A549 (cell line): Measurements from ENCODE around the gene S100A1. TPM values are rescaled to one million over a fixed set of nuclear protein-coding genes. Genes with fewer than 3 reads are reported as not detected.
A peak's percentile ranks its signal among the peaks of the same experiment; 100 is the strongest.

ENCODE experiments used
- ATAC-seq, 2 experiments: fragments of 200-7000 bp in 1 of 2; fragments of >200 bp in 1 of 2; cut with Nextera tagmentation in 1 of 2; cut with Tn5 transposase in 1 of 2; 3 replicates each; pipeline versions ENCODE4 v1.8.0 to v1.9.1; 2018 to 2020; ENCODE audit warnings: mild to moderate bottlenecking in 1 of 2, moderate library complexity in 1 of 2
- CTCF ChIA-PET: fragments of 300-600 bp; sonication (Branson Sonifier 250); formaldehyde crosslinking; extraction: SDS; loops from one replicate; lab custom pipeline; 2021; ENCODE audit warnings: antibody characterized with exemption, inconsistent platforms; lab: Yijun Ruan, JAX
- POLR2A ChIA-PET: fragments of 350-600 bp; formaldehyde crosslinking; extraction: SDS; loops from one replicate; lab custom pipeline; 2021; ENCODE audit warnings: antibody characterized with exemption, inconsistent platforms; lab: Yijun Ruan, JAX
- DNase-seq, 2 experiments: peaks; one replicate each; pipeline versions ENCODE4 v3.0.0 to v3.0.0-alpha.2; 2011 to 2016; ENCODE audit warnings: low read depth in 1 of 2, low spot score in 1 of 2
- FAIRE-seq: peaks from 2 replicates; lab custom pipeline; 2011; peaks lifted over from hg19 to GRCh38; lab: Jason Lieb, UNC
- H3K27ac ChIP-seq, 2 experiments: fragments of >200 bp; sonication (Bioruptor Twin); formaldehyde crosslinking; 3 replicates each; pipeline ENCODE4 v1.5.1; 2016 to 2017
- H3K4me1 ChIP-seq: fragments of >200 bp; sonication (Bioruptor Twin); formaldehyde crosslinking; 3 replicates; pipeline ENCODE4 v1.6.1; 2016
- H3K4me2 ChIP-seq: fragments of >200 bp; sonication (Bioruptor Twin); formaldehyde crosslinking; 3 replicates; pipeline ENCODE4 v1.6.1; 2016
- H3K4me3 ChIP-seq: fragments of >200 bp; sonication (Bioruptor Twin); formaldehyde crosslinking; 3 replicates; pipeline ENCODE4 v1.5.1; 2016
- H3K9me3 ChIP-seq: fragments of >200 bp; sonication (Bioruptor Twin); formaldehyde crosslinking; 3 replicates; pipeline ENCODE4 v1.6.1; 2016
- ATOH8 ChIP-seq: fragments of 250-450 bp; sonication (Bioruptor Pico); IDR thresholded peaks from 2 replicates; pipeline ENCODE4 v1.5.0; 2020; ENCODE audit warnings: low read depth, mild to moderate bottlenecking, moderate library complexity
- BHLHE40 ChIP-seq: IDR thresholded peaks from 2 replicates; pipeline ENCODE4 v1.6.1; 2012; ENCODE audit warnings: low read depth, low read length, inconsistent platforms
- CEBPB ChIP-seq, 2 experiments: fragments of >200 bp in 1 of 2; sonication (Bioruptor Twin) in 1 of 2; formaldehyde crosslinking in 1 of 2; IDR thresholded peaks; 2 replicates each; pipeline ENCODE4 v1.6.1; 2012 to 2016
- CHD2 ChIP-seq: fragments of 150-350 bp; IDR thresholded peaks from 2 replicates; pipeline ENCODE4 v1.6.1; 2014; ENCODE audit warnings: low read length; ENCODE audit not compliant: partially characterized antibody
- CTCF ChIP-seq: fragments of >200 bp; sonication (Bioruptor Twin); formaldehyde crosslinking; IDR thresholded peaks from 3 replicates; pipeline ENCODE4 v1.5.1; 2016
- E2F6 ChIP-seq: IDR thresholded peaks from 2 replicates; pipeline ENCODE4 v1.6.1; 2012; ENCODE audit warnings: low read depth, borderline replicate concordance
- ELK1 ChIP-seq: fragments of 150-350 bp; IDR thresholded peaks from 2 replicates; pipeline ENCODE4 v1.6.1; 2014; ENCODE audit warnings: low read depth, mild to moderate bottlenecking, low read length
- GATA3 ChIP-seq: IDR thresholded peaks from 2 replicates; pipeline ENCODE4 v1.6.1; 2012; ENCODE audit warnings: borderline replicate concordance
- HMGXB4 ChIP-seq: fragments of 250-450 bp; sonication (Bioruptor Pico); IDR thresholded peaks from 2 replicates; pipeline ENCODE4 v1.5.0; 2021; ENCODE audit warnings: mild to moderate bottlenecking, moderate library complexity, borderline replicate concordance
- JUN ChIP-seq, 2 experiments: fragments of >200 bp; sonication (Bioruptor Twin); formaldehyde crosslinking; IDR thresholded peaks; 2 replicates in 1 of 2; 3 replicates in 1 of 2; pipeline ENCODE4 v1.6.1; 2016 to 2017
- JUNB ChIP-seq: fragments of >200 bp; sonication (Bioruptor Twin); formaldehyde crosslinking; IDR thresholded peaks from 2 replicates; pipeline ENCODE4 v1.6.1; 2016
- KDM1A ChIP-seq: fragments of 200-600 bp; sonication (generic); IDR thresholded peaks from 2 replicates; pipeline ENCODE4 v1.6.1; 2016; ENCODE audit warnings: low read depth, mild to moderate bottlenecking
- MAFK ChIP-seq: fragments of 450-650 bp; IDR thresholded peaks from 2 replicates; pipeline ENCODE4 v1.6.1; 2014; ENCODE audit not compliant: partially characterized antibody
- MAX ChIP-seq: IDR thresholded peaks from 2 replicates; pipeline ENCODE4 v1.6.1; 2012
- MAZ ChIP-seq: fragments of 150-350 bp; IDR thresholded peaks from 2 replicates; pipeline ENCODE4 v1.6.1; 2014; ENCODE audit warnings: antibody characterized with exemption, low read depth, low read length, borderline replicate concordance
- POLR2AphosphoS2 ChIP-seq: conservative IDR thresholded peaks from 2 replicates; pipeline ENCODE4 v1.6.1; 2012; ENCODE audit warnings: low read length, improper control_type of control experiment, inconsistent platforms
- RARB ChIP-seq: fragments of 250-450 bp; sonication (Bioruptor Pico); IDR thresholded peaks from 2 replicates; pipeline ENCODE4 v1.8.0; 2021; ENCODE audit warnings: mild to moderate bottlenecking, moderate library complexity
- RNF2 ChIP-seq: fragments of 200-600 bp; sonication (generic); IDR thresholded peaks from 2 replicates; pipeline ENCODE4 v1.6.1; 2016; ENCODE audit warnings: low read depth, mild to moderate bottlenecking, antibody characterized with exemption, moderate library complexity, borderline replicate concordance
- SREBF2 ChIP-seq: fragments of 450-650 bp; IDR thresholded peaks from 2 replicates; pipeline ENCODE4 v1.6.1; 2014; ENCODE audit warnings: mild to moderate bottlenecking, moderate library complexity
- USF2 ChIP-seq: fragments of 450-650 bp; IDR thresholded peaks from 2 replicates; pipeline ENCODE4 v1.6.1; 2014; ENCODE audit warnings: antibody characterized with exemption
- ZFP36 ChIP-seq: fragments of 450-650 bp; IDR thresholded peaks from 2 replicates; pipeline ENCODE4 v1.6.1; 2014; ENCODE audit warnings: borderline replicate concordance; ENCODE audit not compliant: partially characterized antibody
- ZNF302 ChIP-seq: fragments of 250-450 bp; sonication (Bioruptor Pico); IDR thresholded peaks from 2 replicates; pipeline ENCODE4 v1.9.0; 2021; ENCODE audit warnings: inconsistent platforms, mild to moderate bottlenecking, moderate library complexity
- ZSCAN20 ChIP-seq: fragments of 250-450 bp; sonication (Bioruptor Pico); IDR thresholded peaks from 2 replicates; pipeline ENCODE4 v1.8.0; 2022; ENCODE audit warnings: mild to moderate bottlenecking, moderate library complexity
- WGBS: methylation state at CpG from one replicate; pipeline ENCODE4 v1.1.6; 2017; ENCODE audit errors: missing lambda C conversion rate; 5-methylcytosine and 5-hydroxymethylcytosine counted together
- polyA plus RNA-seq, 4 experiments: library from polyadenylated mRNA; depleted of rRNA in 3 of 4; stranded (reverse); fragments of >200 nt; fragmentation: RNase III in 1 of 4; extraction: RNeasy Plus Mini Kit Qiagen cat#74134 plus additional on column Dnase treatment in 1 of 4; gene quantifications; 2 replicates in 3 of 4; 3 replicates in 1 of 4; pipeline ENCODE4 v1.2.3, GENCODE V29; 2011 to 2017

S100A1 gene
- polyA plus RNA-seq, 2 of the 4 experiments (the other 2 are of a cell fraction) = 0.59 to 0.97 TPM

- Histone ChIP-seq H3K4me3 (peak overlapping the region; percentile 68), H3K4me2 (peak overlapping the region; percentile 96), H3K9me3 (no peaks in the 10 kb centered on the region), H3K4me1 (peaks cover 54% of the 10 kb centered on the region), H3K27ac (peak overlapping the region; percentile 91 to 96)
- TF ChIP-seq GATA3 (no peak), JUNB (no peak), RARB (no peak), MAZ (no peak), RNF2 (no peak), BHLHE40 (no peak), MAFK (peak; percentile 57)
- no peak for DNase-seq
- WGBS = 36% methylated on average over 1 of the region's 1 CpG
- no peak for ATAC-seq
- CTCF ChIA-PET = interaction anchor here (1.3 to 8.5 kb wide), 5 partner anchors 11 to 101 kb away, joined by 5 to 118 read pairs (median 11); partner anchors contain the start of genes S100A1 and S100A13
- FAIRE-seq = no peak
- POLR2A ChIA-PET = interaction anchor here (0.7 to 4.7 kb wide), 4 partner anchors 16 to 66 kb away, joined by 3 to 49 read pairs (median 22); partner anchors contain the start of genes CHTOP and S100A13
Observed at GRCh38 chr1:153611356-153611755, 16.9 kb upstream of the S100A1 start.

GRCh38 chr1:153612111-153612754, 16.0 kb upstream of the S100A1 start:
- POLR2A ChIA-PET = interaction anchor here (0.6 to 4.7 kb wide), 9 partner anchors 12 to 378 kb away, joined by 3 to 49 read pairs (median 4); partner anchors contain the start of genes CHTOP, S100A13 and S100A6
- FAIRE-seq (no peak), DNase-seq (no peak), ATAC-seq (peak in 1 of 2 experiments; percentile 4; a peak in 3 of 6 replicates)
- 3% methylated on average over 10 of the region's 11 CpGs for whole genome bisulfite sequencing
- Histone ChIP-seq H3K4me1 (peaks cover 60% of the 10 kb centered on the region), H3K9me3 (no peaks in the 10 kb centered on the region), H3K4me3 (peak overlapping the region; percentile 68), H3K27ac (peak overlapping the region; percentile 91 to 96), H3K4me2 (peak overlapping the region; percentile 96)
- TF ChIP-seq USF2 = no peak
- no peak for TF ChIP-seq ZNF302 (CRISPR knock-in tag)
- TF ChIP-seq ELK1 = no peak
- no peak for TF ChIP-seq CEBPB (IDR thresholded peaks at IDR 0.05)
- no peak for TF ChIP-seq E2F6
- no peak for TF ChIP-seq ZSCAN20 (CRISPR knock-in tag)
- no peak for TF ChIP-seq JUN (IDR thresholded peaks at IDR 0.05)
- no peak for TF ChIP-seq HMGXB4 (CRISPR knock-in tag)
- no peak for TF ChIP-seq SREBF2
- no peak for TF ChIP-seq BHLHE40
- no peak for TF ChIP-seq CTCF
- TF ChIP-seq ZFP36 = no peak
- no peak for TF ChIP-seq ATOH8 (CRISPR knock-in tag)
- TF ChIP-seq CHD2 = no peak
- TF ChIP-seq KDM1A = no peak
- TF ChIP-seq MAX = no peak
- no peak for TF ChIP-seq POLR2AphosphoS2
- no peak for TF ChIP-seq RARB
- CTCF ChIA-PET = interaction anchor here (0.8 to 8.5 kb wide), 13 partner anchors 9 to 260 kb away, joined by 3 to 118 read pairs (median 6); partner anchors contain the start of genes CHTOP, S100A1 and S100A13
